Neuronal stem cell (in vitro differentiated cells): ENCODE data around the gene LTBP1.

Experiments used
- DNase-seq: peaks from one replicate; pipeline ENCODE4 v3.0.0-alpha.2; 2013; ENCODE audit warnings: low spot score
- H2AFZ ChIP-seq: one replicate; pipeline ENCODE4 v1.6.1; 2013; ENCODE audit warnings: mild to moderate bottlenecking, low read length, inconsistent platforms
- H2AK5ac ChIP-seq: 2 replicates; pipeline ENCODE4 v1.6.1; 2013; ENCODE audit warnings: low read depth, mild to moderate bottlenecking, inconsistent platforms, low read length, moderate library complexity, mixed read lengths
- H2BK120ac ChIP-seq: 2 replicates; pipeline ENCODE4 v1.6.1; 2013; ENCODE audit warnings: low read depth, mild to moderate bottlenecking, inconsistent platforms, low read length, moderate library complexity, mixed read lengths
- H2BK12ac ChIP-seq: one replicate; pipeline ENCODE4 v1.6.1; 2013; ENCODE audit warnings: low read length, inconsistent platforms
- H2BK15ac ChIP-seq: 2 replicates; pipeline ENCODE4 v1.6.1; 2013; ENCODE audit warnings: mild to moderate bottlenecking, low read length, inconsistent platforms, mixed read lengths
- H2BK5ac ChIP-seq: one replicate; pipeline ENCODE4 v1.6.1; 2013; ENCODE audit warnings: inconsistent platforms, mild to moderate bottlenecking, low read length, moderate library complexity
- H3K14ac ChIP-seq: one replicate; pipeline ENCODE4 v1.6.1; 2013; ENCODE audit warnings: low read length, inconsistent platforms
- H3K18ac ChIP-seq: 2 replicates; pipeline ENCODE4 v1.6.1; 2013; ENCODE audit warnings: low read length, inconsistent platforms
- H3K23ac ChIP-seq: 2 replicates; pipeline ENCODE4 v1.6.1; 2013; ENCODE audit warnings: low read depth, mild to moderate bottlenecking, mixed read lengths, low read length, inconsistent platforms; ENCODE audit not compliant: poor library complexity
- H3K27ac ChIP-seq: replicated peaks from 3 replicates; pipeline ENCODE4 v1.5.1; 2013; ENCODE audit warnings: low read length, inconsistent platforms
- H3K27me3 ChIP-seq, 3 experiments: 2 replicates each; pipeline ENCODE4 v1.6.1; 2013; ENCODE audit warnings: low read length in 3 of 3, mild to moderate bottlenecking in 2 of 3, inconsistent platforms in 1 of 3, low read depth in 1 of 3, mixed read lengths in 1 of 3, moderate library complexity in 1 of 3; ENCODE audit not compliant: control insufficient read depth in 3 of 3, insufficient read depth in 3 of 3
- H3K36me3 ChIP-seq, 2 donors: replicated peaks in 1 of 2; 2 replicates each; pipeline ENCODE4 v1.6.1; 2013; ENCODE audit warnings: low read length in 2 of 2; ENCODE audit not compliant: control insufficient read depth in 2 of 2, insufficient read depth in 2 of 2
- H3K4ac ChIP-seq: 2 replicates; pipeline ENCODE4 v1.6.1; 2013; ENCODE audit warnings: inconsistent platforms, mild to moderate bottlenecking, low read length, moderate library complexity
- H3K4me1 ChIP-seq, 2 donors: 1 replicate in 1 of 2; 2 replicates in 1 of 2; pipeline ENCODE4 v1.6.1; 2013; ENCODE audit warnings: low read length in 2 of 2, low read depth in 1 of 2; ENCODE audit not compliant: control insufficient read depth in 2 of 2, insufficient read depth in 1 of 2
- H3K4me2 ChIP-seq: one replicate; pipeline ENCODE4 v1.6.1; 2013; ENCODE audit warnings: mild to moderate bottlenecking, low read length, inconsistent platforms; ENCODE audit not compliant: insufficient read depth, poor library complexity, severe bottlenecking
- H3K4me3 ChIP-seq, 2 donors: 2 replicates each; pipeline ENCODE4 v1.5.1; 2013; ENCODE audit warnings: low read length in 2 of 2, mild to moderate bottlenecking in 2 of 2, inconsistent platforms in 1 of 2, moderate library complexity in 1 of 2
- H3K79me1 ChIP-seq: one replicate; pipeline ENCODE4 v1.6.1; 2013; ENCODE audit warnings: low read depth, mild to moderate bottlenecking, inconsistent platforms, low read length, moderate library complexity
- H3K9ac ChIP-seq: one replicate; pipeline ENCODE4 v1.6.1; 2013; ENCODE audit warnings: mild to moderate bottlenecking, low read depth, low read length, inconsistent platforms; ENCODE audit not compliant: poor library complexity
- H3K9me3 ChIP-seq, 2 donors: replicated peaks in 1 of 2; 2 replicates each; pipeline versions ENCODE3 to v1.6.1; 2013; ENCODE audit warnings: low read length in 2 of 2, mild to moderate bottlenecking in 2 of 2, inconsistent platforms in 1 of 2, low read depth in 1 of 2, mixed read lengths in 1 of 2, moderate library complexity in 1 of 2; ENCODE audit not compliant: control insufficient read depth in 2 of 2, insufficient read depth in 1 of 2
- H4K8ac ChIP-seq: one replicate; pipeline ENCODE4 v1.6.1; 2013; ENCODE audit warnings: low read depth, mild to moderate bottlenecking, inconsistent platforms, low read length, moderate library complexity
- H4K91ac ChIP-seq: one replicate; pipeline ENCODE4 v1.6.1; 2013; ENCODE audit warnings: low read length, low read depth, mild to moderate bottlenecking, inconsistent platforms; ENCODE audit not compliant: poor library complexity
- WGBS, 2 donors: extraction: QIAGEN DNeasy Blood & Tissue Kit; methylation state at CpG; one replicate each; pipeline ENCODE4 v1.1.7; 2013; ENCODE audit warnings: missing lambda C conversion rate in 2 of 2, mixed read lengths in 1 of 2; ENCODE audit not compliant: insufficient read length in 2 of 2, insufficient replicate concordance in 1 of 2; ENCODE audit errors: extremely low coverage in 2 of 2; 5-methylcytosine and 5-hydroxymethylcytosine counted together

LTBP1 gene

GRCh38 chr2:32954206-32954605, 7.5 kb downstream of the LTBP1 start:
- no CpG with 5 or more reads among the region's 5 CpGs for WGBS, 2 donors
- Histone ChIP-seq H3K79me1 (peaks cover 3% of the 10 kb centered on the region), H3K14ac (no peak overlapping the region), H4K91ac (no peak overlapping the region), H3K9me3 (no peaks in the 10 kb centered on the region), H2AFZ (no peak overlapping the region), H2BK5ac (no peak overlapping the region), H3K23ac (no peak overlapping the region), H2BK12ac (no peak overlapping the region), H3K4me3 (no peak overlapping the region), H3K18ac (no peak overlapping the region), H2BK120ac (no peak overlapping the region), H2BK15ac (no peak overlapping the region), H3K4ac (no peak overlapping the region), H4K8ac (no peak overlapping the region), H3K27ac (no peak overlapping the region), H3K9ac (no peak overlapping the region), H2AK5ac (no peak overlapping the region), H3K36me3 (peaks cover 0 to 9% of the 10 kb centered on the region in 2 donors), H3K4me2 (no peak overlapping the region), H3K27me3 (no peaks in the 10 kb centered on the region), H3K4me1 (peaks cover 0 to 8% of the 10 kb centered on the region in 2 donors)
- no peak for DNase-seq

DNA sequence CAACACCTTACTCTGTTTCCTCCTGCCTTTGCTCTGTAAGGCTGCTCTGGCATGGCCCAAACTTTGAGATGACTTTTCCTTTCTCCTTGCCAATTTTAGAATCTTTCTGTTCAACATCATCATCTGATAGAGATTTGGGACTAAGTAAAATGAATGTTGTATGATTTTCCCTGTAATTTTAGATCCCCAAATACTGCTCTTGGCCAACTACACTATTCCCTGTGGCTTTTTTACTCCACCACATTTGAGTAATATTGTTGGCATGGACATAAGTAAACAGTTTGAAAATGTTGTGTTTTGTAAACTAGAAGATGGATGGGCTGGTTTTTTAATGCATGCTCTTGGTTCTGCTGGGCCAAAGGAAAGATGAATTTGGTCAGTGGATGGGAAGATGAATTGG, 12.1 kb downstream of the LTBP1 start:
- no peak overlapping the region for H2BK12ac ChIP-seq
- DNase-seq, result no peak
- no peak overlapping the region for H2AFZ ChIP-seq
- H4K91ac ChIP-seq, result no peak overlapping the region
- no peak overlapping the region for H3K18ac ChIP-seq
- H3K23ac ChIP-seq, result no peak overlapping the region
- H2BK120ac ChIP-seq, result no peak overlapping the region
- no peak overlapping the region for H4K8ac ChIP-seq
- H3K14ac ChIP-seq, result no peak overlapping the region
- H2AK5ac ChIP-seq, result no peak overlapping the region
- H3K9ac ChIP-seq, result no peak overlapping the region
- no peak overlapping the region for H3K4ac ChIP-seq
- peaks cover 0 to 4% of the 10 kb centered on the region in 2 donors for H3K4me1 ChIP-seq
- no peaks in the 10 kb centered on the region for H3K9me3 ChIP-seq
- no peak overlapping the region for H3K27ac ChIP-seq
- no peak overlapping the region for H3K4me3 ChIP-seq
- H3K27me3 ChIP-seq, result no peaks in the 10 kb centered on the region
- no peak overlapping the region for H2BK15ac ChIP-seq
- no peak overlapping the region for H3K4me2 ChIP-seq
- H3K36me3 ChIP-seq, result peaks cover 0 to 8% of the 10 kb centered on the region in 2 donors
- peaks cover 2% of the 10 kb centered on the region for H3K79me1 ChIP-seq
- no peak overlapping the region for H2BK5ac ChIP-seq

DNA sequence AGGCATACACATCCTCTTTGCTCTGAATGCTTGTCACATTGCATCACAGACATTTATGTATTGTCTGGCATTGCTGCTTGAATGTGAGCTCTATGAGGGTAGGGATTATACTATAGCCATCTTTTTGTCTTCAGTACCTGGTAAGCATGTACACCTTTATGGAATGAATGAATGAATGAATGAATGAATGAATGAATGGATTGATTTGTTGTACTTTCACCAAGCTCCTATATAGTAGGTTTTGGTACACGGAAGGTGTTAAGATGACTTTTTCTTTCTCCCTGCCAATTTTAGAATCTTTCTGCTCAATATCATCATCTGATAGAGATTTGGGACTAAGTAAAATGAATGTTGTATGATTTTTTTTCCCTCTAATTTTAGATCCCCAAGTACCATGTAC, 13.5 kb downstream of the LTBP1 start:
- H3K36me3 ChIP-seq, result peaks cover 0 to 7% of the 10 kb centered on the region in 2 donors
- DNase-seq, result no peak
- no peak overlapping the region for H2BK12ac ChIP-seq
- no peak overlapping the region for H4K8ac ChIP-seq
- H3K14ac ChIP-seq, result no peak overlapping the region
- H4K91ac ChIP-seq, result no peak overlapping the region
- no peak overlapping the region for H3K4me3 ChIP-seq
- no CpG with 5 or more reads among the region's 1 CpG for WGBS, 2 donors
- H3K18ac ChIP-seq, result no peak overlapping the region
- H3K27me3 ChIP-seq, result no peaks in the 10 kb centered on the region
- no peak overlapping the region for H3K9ac ChIP-seq
- H2BK5ac ChIP-seq, result no peak overlapping the region
- no peak overlapping the region for H3K27ac ChIP-seq
- H3K4me1 ChIP-seq, result peaks cover 0 to 2% of the 10 kb centered on the region in 2 donors
- H2AFZ ChIP-seq, result no peak overlapping the region
- H2BK15ac ChIP-seq, result no peak overlapping the region
- H3K23ac ChIP-seq, result no peak overlapping the region
- no peak overlapping the region for H3K4me2 ChIP-seq
- no peak overlapping the region for H3K4ac ChIP-seq
- no peak overlapping the region for H2BK120ac ChIP-seq
- H3K9me3 ChIP-seq, result no peaks in the 10 kb centered on the region
- H3K79me1 ChIP-seq, result peaks cover 2% of the 10 kb centered on the region
- H2AK5ac ChIP-seq, result no peak overlapping the region

GRCh38 chr2:32960647-32961403, 14.1 kb downstream of the LTBP1 start:
- Histone ChIP-seq H2BK120ac (no peak overlapping the region), H3K9ac (no peak overlapping the region), H3K4ac (no peak overlapping the region), H3K18ac (no peak overlapping the region), H2AFZ (no peak overlapping the region), H3K9me3 (no peaks in the 10 kb centered on the region), H3K27me3 (no peaks in the 10 kb centered on the region), H3K23ac (no peak overlapping the region), H2AK5ac (no peak overlapping the region), H4K91ac (no peak overlapping the region), H2BK5ac (no peak overlapping the region), H2BK15ac (no peak overlapping the region), H3K4me1 (peaks cover 0 to 2% of the 10 kb centered on the region in 2 donors), H4K8ac (no peak overlapping the region), H3K27ac (no peak overlapping the region), H2BK12ac (no peak overlapping the region), H3K4me3 (no peak overlapping the region), H3K79me1 (peaks cover 2% of the 10 kb centered on the region), H3K36me3 (peaks cover 0 to 7% of the 10 kb centered on the region in 2 donors), H3K14ac (no peak overlapping the region), H3K4me2 (no peak overlapping the region)
- no CpG with 5 or more reads among the region's 9 CpGs for WGBS, 2 donors
- DNase-seq, result no peak
